ENCODE results near the gene STAC3. TPM values are rescaled to one million over a fixed set of nuclear protein-coding genes. Genes with fewer than 3 reads are reported as not detected.

Gene STAC3
- polyA plus RNA-seq, 1 experiment: 0.48 TPM

DNA sequence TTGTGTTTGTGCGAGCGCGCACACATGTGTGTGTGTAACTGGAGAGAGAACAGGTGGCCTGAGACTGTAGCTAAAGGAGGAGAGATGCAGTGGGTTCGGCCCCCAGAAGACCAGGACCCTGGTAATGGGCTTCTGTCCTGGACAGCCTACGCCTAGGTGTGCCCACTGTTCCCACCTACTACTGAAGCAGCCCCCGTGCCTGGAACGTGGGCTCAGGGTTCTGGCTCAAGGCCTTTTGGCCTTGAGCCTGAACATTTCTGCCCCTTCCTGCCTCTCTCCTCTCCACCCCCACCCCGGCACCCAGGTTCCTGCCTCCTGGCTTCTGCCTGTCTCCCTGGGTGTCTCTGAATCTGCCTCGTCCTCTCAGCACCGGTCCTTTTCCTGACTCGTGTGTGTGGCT lies 35.9 kb downstream of the STAC3 start:
- POLR2A ChIA-PET: interaction anchor here (0.6 kb wide), 1 partner anchor 41 kb away, joined by 3 read pairs; no protein-coding TSS in a partner anchor

DNA sequence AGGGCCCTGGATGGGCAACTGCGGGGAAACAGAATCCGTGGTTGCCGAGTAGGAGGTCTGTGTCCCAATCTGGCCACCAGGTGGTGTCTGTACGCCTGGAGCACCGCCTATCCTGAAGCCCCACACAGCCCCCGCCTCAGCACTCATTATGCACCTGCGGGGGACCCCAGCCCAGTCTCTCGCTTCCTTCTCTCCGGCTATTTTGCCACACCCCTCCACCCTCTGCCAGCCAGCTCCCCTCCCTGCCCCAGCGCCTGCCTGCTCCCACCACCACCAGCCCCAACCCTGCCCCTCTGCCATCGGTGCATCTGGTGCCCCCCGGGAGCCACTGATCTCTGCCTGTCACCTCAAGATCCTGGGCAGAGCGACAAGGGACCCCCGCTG lies 36.6 kb downstream of the STAC3 start:
- Histone ChIP-seq H3K4me3 (ENCODE audit: low read depth, low read length) (no peak overlapping the region), H3K36me3 (ENCODE audit: control insufficient read depth, insufficient read depth, low read length) (peaks cover 28% of the 10 kb centered on the region), H3K27me3 (ENCODE audit: control insufficient read depth, insufficient read depth, low read length) (peaks cover 4% of the 10 kb centered on the region; the same call in 1 of the 2 replicates)
- TF ChIP-seq, protein P1, sequence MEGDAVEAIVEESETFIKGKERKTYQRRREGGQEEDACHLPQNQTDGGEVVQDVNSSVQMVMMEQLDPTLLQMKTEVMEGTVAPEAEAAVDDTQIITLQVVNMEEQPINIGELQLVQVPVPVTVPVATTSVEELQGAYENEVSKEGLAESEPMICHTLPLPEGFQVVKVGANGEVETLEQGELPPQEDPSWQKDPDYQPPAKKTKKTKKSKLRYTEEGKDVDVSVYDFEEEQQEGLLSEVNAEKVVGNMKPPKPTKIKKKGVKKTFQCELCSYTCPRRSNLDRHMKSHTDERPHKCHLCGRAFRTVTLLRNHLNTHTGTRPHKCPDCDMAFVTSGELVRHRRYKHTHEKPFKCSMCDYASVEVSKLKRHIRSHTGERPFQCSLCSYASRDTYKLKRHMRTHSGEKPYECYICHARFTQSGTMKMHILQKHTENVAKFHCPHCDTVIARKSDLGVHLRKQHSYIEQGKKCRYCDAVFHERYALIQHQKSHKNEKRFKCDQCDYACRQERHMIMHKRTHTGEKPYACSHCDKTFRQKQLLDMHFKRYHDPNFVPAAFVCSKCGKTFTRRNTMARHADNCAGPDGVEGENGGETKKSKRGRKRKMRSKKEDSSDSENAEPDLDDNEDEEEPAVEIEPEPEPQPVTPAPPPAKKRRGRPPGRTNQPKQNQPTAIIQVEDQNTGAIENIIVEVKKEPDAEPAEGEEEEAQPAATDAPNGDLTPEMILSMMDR (IDR thresholded peaks at IDR 0.05; ENCODE audit: insufficient read depth, low read depth, low read length): peak; percentile 74
- ChIA-PET CTCF (interaction anchor here (0.7 to 14.9 kb wide), 26 partner anchors 9 to 248 kb away, joined by 3 to 334 read pairs (median 4); partner anchors contain the start of genes GLI1, INHBE, NEMP1 and SHMT2), POLR2A (interaction anchor here (0.8 kb wide), 1 partner anchor 15 kb away, joined by 3 read pairs; the partner anchor contains the start of gene SHMT2)
- no peak for DNase-seq (ENCODE audit: low read depth)

More for the DNA sequence above, 35.9 kb downstream of the STAC3 start:
- peaks cover 9% of the 10 kb centered on the region for H3K27me3 ChIP-seq (ENCODE audit: control insufficient read depth, insufficient read depth, low read length)
- DNase-seq (ENCODE audit: low read depth): no peak
- TF ChIP-seq, protein P1 (IDR thresholded peaks at IDR 0.05; ENCODE audit: insufficient read depth, low read depth, low read length): no peak
- CTCF ChIA-PET: interaction anchor here (0.5 to 14.9 kb wide), 11 partner anchors 8 to 238 kb away, joined by 3 to 334 read pairs (median 21); partner anchors contain the start of genes SHMT2 and STAC3
- H3K4me3 ChIP-seq (ENCODE audit: low read depth, low read length): no peak overlapping the region
- H3K36me3 ChIP-seq (ENCODE audit: control insufficient read depth, insufficient read depth, low read length): peaks cover 22% of the 10 kb centered on the region

DNA sequence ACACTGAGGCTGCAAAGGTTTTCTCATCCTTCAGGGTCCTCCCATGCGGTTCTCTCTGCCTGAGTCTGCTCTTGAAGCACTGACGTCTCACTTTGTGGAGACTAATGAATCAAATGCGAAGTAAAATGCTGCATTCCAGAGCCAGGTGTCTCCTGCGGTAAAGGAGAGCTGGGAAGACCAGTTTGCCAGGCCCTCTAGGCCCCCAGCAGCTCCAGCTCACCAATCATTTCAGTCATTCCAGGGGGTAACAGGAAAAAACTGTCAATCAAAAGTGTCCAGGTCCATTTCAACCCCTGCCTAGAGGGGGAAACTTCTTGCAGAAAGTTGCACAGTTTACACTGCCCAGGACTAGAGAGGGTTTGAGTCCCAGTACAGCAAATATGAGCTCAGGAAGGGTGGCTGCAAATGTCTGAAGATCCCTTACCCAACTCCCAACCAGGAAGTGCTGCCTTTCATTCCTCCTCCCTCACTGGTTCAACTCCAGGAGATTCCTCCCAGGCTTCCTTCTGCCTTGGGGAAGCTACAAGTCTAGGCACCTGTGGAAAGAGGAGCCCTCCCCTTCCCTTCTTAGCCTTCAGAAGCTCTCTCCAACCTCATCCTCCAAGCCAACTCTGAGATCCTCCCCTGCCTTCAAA lies 37.1 kb downstream of the STAC3 start:
- Histone ChIP-seq H3K36me3 (ENCODE audit: control insufficient read depth, insufficient read depth, low read length) (peaks cover 32% of the 10 kb centered on the region), H3K27me3 (ENCODE audit: control insufficient read depth, insufficient read depth, low read length) (peaks cover 4% of the 10 kb centered on the region; the same call in 1 of the 2 replicates), H3K4me3 (ENCODE audit: low read depth, low read length) (no peak overlapping the region)
- ChIA-PET CTCF (interaction anchor here (0.7 to 14.9 kb wide), 28 partner anchors 10 to 249 kb away, joined by 3 to 334 read pairs (median 4); partner anchors contain the start of genes GLI1, INHBE, NEMP1 and SHMT2), POLR2A (interaction anchor here (0.6 to 1.0 kb wide), 4 partner anchors 16 to 26 kb away, joined by 3 to 12 read pairs (median 6); partner anchors contain the start of gene SHMT2)
- TF ChIP-seq, protein P1 (IDR thresholded peaks at IDR 0.05; ENCODE audit: insufficient read depth, low read depth, low read length): no peak
- DNase-seq (ENCODE audit: low read depth): no peak

- peaks cover 4% of the 10 kb centered on the region; the same call in 1 of the 2 replicates for H3K27me3 ChIP-seq (ENCODE audit: control insufficient read depth, insufficient read depth, low read length)
- ChIA-PET CTCF (interaction anchor here (0.6 to 14.9 kb wide), 29 partner anchors 10 to 250 kb away, joined by 3 to 334 read pairs (median 4); partner anchors contain the start of genes GLI1, NEMP1, SHMT2 and STAC3), POLR2A (interaction anchor here (0.5 to 1.0 kb wide), 4 partner anchors 16 to 63 kb away, joined by 4 to 12 read pairs (median 8); partner anchors contain the start of gene SHMT2)
- no peak overlapping the region for H3K4me3 ChIP-seq (ENCODE audit: low read depth, low read length)
- TF ChIP-seq, protein P1 (IDR thresholded peaks at IDR 0.05; ENCODE audit: insufficient read depth, low read depth, low read length): peak; percentile 97
- H3K36me3 ChIP-seq (ENCODE audit: control insufficient read depth, insufficient read depth, low read length): peaks cover 39% of the 10 kb centered on the region
- DNase-seq (ENCODE audit: low read depth): peak; percentile 42
These were observed 37.8 kb downstream of the STAC3 start for GRCh38 chr12:57213058-57213715.
